Liver (tissue), 9 donors: Measurements from ENCODE around the gene DTNA. TPM values are rescaled to one million over a fixed set of nuclear protein-coding genes. Genes with fewer than 3 reads are reported as not detected.

ENCODE experiments used
- DNase-seq: peaks from one replicate; pipeline ENCODE4 v3.0.0-alpha.2; 2017; ENCODE audit warnings: low spot score
- H3K27ac ChIP-seq, 2 donors: one replicate each; pipeline ENCODE4 v1.7.0; 2013; ENCODE audit warnings: inconsistent platforms in 2 of 2, low read length in 2 of 2, control low read depth in 1 of 2, low read depth in 1 of 2, mild to moderate bottlenecking in 1 of 2
- H3K27me3 ChIP-seq, 4 donors: one replicate each; pipeline versions ENCODE4 v1.6.1 to v1.7.0; 2013; ENCODE audit warnings: low read length in 3 of 4, inconsistent platforms in 1 of 4, mild to moderate bottlenecking in 1 of 4, moderate library complexity in 1 of 4; ENCODE audit not compliant: control insufficient read depth in 4 of 4, insufficient read depth in 4 of 4
- H3K36me3 ChIP-seq, 4 donors: one replicate each; pipeline versions ENCODE4 v1.6.1 to v1.7.0; 2013; ENCODE audit warnings: low read length in 3 of 4, mild to moderate bottlenecking in 3 of 4, low read depth in 1 of 4, moderate library complexity in 1 of 4; ENCODE audit not compliant: control insufficient read depth in 4 of 4, insufficient read depth in 3 of 4
- H3K4me1 ChIP-seq, 4 donors: one replicate each; pipeline versions ENCODE4 v1.6.1 to v1.7.0; 2013; ENCODE audit warnings: low read length in 3 of 4, mild to moderate bottlenecking in 3 of 4, moderate library complexity in 1 of 4; ENCODE audit not compliant: control insufficient read depth in 4 of 4, insufficient read depth in 4 of 4
- H3K4me3 ChIP-seq, 3 donors: one replicate each; pipeline versions ENCODE4 v1.6.1 to v1.7.0; 2013; ENCODE audit warnings: low read length in 3 of 3, control low read depth in 1 of 3, low read depth in 1 of 3, mild to moderate bottlenecking in 1 of 3
- H3K9ac ChIP-seq, 2 donors: one replicate each; pipeline ENCODE4 v1.7.0; 2013; ENCODE audit warnings: low read length in 2 of 2, mild to moderate bottlenecking in 2 of 2, moderate library complexity in 2 of 2, control low read depth in 1 of 2, low read depth in 1 of 2
- H3K9me3 ChIP-seq, 4 donors: one replicate each; pipeline versions ENCODE4 v1.6.1 to v1.7.0; 2013; ENCODE audit warnings: low read length in 3 of 4; ENCODE audit not compliant: control insufficient read depth in 4 of 4
- EGR1 ChIP-seq, 2 donors: IDR thresholded peaks; 2 replicates each; pipeline ENCODE4 v1.6.1; 2016 to 2018; ENCODE audit warnings: antibody characterized with exemption in 2 of 2, low read depth in 2 of 2
- FOXA1 ChIP-seq: IDR thresholded peaks from 2 replicates; pipeline ENCODE4 v1.6.1; 2016; ENCODE audit warnings: antibody characterized with exemption
- FOXA2 ChIP-seq: IDR thresholded peaks from 2 replicates; pipeline ENCODE4 v1.6.1; 2016; ENCODE audit warnings: antibody characterized with exemption
- GABPA ChIP-seq, 2 donors: IDR thresholded peaks in 1 of 2; conservative IDR thresholded peaks in 1 of 2; 2 replicates each; pipeline ENCODE4 v1.6.1; 2016; ENCODE audit warnings: antibody characterized with exemption in 2 of 2, mild to moderate bottlenecking in 1 of 2, moderate library complexity in 1 of 2
- HNF4A ChIP-seq, 2 donors: conservative IDR thresholded peaks; 2 replicates each; pipeline ENCODE4 v1.6.1; 2016; ENCODE audit warnings: antibody characterized with exemption in 2 of 2, mild to moderate bottlenecking in 2 of 2
- HNF4G ChIP-seq: IDR thresholded peaks from 2 replicates; pipeline ENCODE4 v1.6.1; 2016; ENCODE audit warnings: antibody characterized with exemption
- JUND ChIP-seq, 2 donors: IDR thresholded peaks; 2 replicates each; pipeline ENCODE4 v1.6.1; 2016; ENCODE audit warnings: antibody characterized with exemption in 2 of 2
- NR2F2 ChIP-seq: IDR thresholded peaks from 2 replicates; pipeline ENCODE4 v1.6.1; 2016; ENCODE audit warnings: antibody characterized with exemption
- RAD21 ChIP-seq, 2 donors: IDR thresholded peaks; 2 replicates each; pipeline ENCODE4 v1.6.1; 2016; ENCODE audit warnings: antibody characterized with exemption in 2 of 2, mild to moderate bottlenecking in 2 of 2
- RXRA ChIP-seq, 2 donors: IDR thresholded peaks; 2 replicates each; pipeline ENCODE4 v1.6.1; 2017 to 2018; ENCODE audit warnings: antibody characterized with exemption in 2 of 2, mild to moderate bottlenecking in 1 of 2
- TAF1 ChIP-seq: conservative IDR thresholded peaks from 2 replicates; pipeline ENCODE4 v1.6.1; 2016; ENCODE audit warnings: antibody characterized with exemption, mild to moderate bottlenecking
- YY1 ChIP-seq: IDR thresholded peaks from 2 replicates; pipeline ENCODE4 v1.6.1; 2016; ENCODE audit warnings: antibody characterized with exemption, mild to moderate bottlenecking
- WGBS: extraction: QIAGEN DNeasy Blood & Tissue Kit; methylation state at CpG from one replicate; pipeline ENCODE4 v1.1.7; 2013; 5-methylcytosine and 5-hydroxymethylcytosine counted together
- polyA plus RNA-seq, 2 donors: library from polyadenylated mRNA; stranded (reverse) in 1 of 2; unstranded in 1 of 2; fragments of 200-250 nt in 1 of 2; fragments of >200 nt in 1 of 2; fragmentation: Nextera tagmentation in 1 of 2; extraction: Ambion mirVana in 1 of 2; gene quantifications; one replicate each; pipeline versions ENCODE4 v1.2.1 to v1.2.3, GENCODE V29; 2013 to 2015
- total RNA-seq, 2 donors: library from RNA; depleted of rRNA; stranded (reverse); fragments of >200 nt; gene quantifications; one replicate each; pipeline ENCODE4 v1.2.3, GENCODE V29; 2014
- TF ChIP-seq, protein P1 (sequence below): IDR thresholded peaks from 2 replicates; pipeline ENCODE4 v1.6.1; 2016; ENCODE audit warnings: antibody characterized with exemption
- TF ChIP-seq, protein P2 (sequence below): IDR thresholded peaks from 2 replicates; pipeline ENCODE4 v1.6.1; 2016; ENCODE audit warnings: antibody characterized with exemption
- TF ChIP-seq, protein P3 (sequence below): IDR thresholded peaks from 2 replicates; pipeline ENCODE4 v1.6.1; 2016; ENCODE audit warnings: antibody characterized with exemption, mild to moderate bottlenecking
- TF ChIP-seq, protein P4 (sequence below): IDR thresholded peaks from 2 replicates; pipeline ENCODE4 v1.6.1; 2016; ENCODE audit warnings: antibody characterized with exemption
- donor health status: healthy.
- donor health status: healthy.
- donor health status: healthy.
- donor health status: healthy.
- donor health status: healthy.

The DTNA gene
- total and polyA plus RNA-seq, 4 donors, result 0.33 to 3.2 (median 1.4) TPM

DNA sequence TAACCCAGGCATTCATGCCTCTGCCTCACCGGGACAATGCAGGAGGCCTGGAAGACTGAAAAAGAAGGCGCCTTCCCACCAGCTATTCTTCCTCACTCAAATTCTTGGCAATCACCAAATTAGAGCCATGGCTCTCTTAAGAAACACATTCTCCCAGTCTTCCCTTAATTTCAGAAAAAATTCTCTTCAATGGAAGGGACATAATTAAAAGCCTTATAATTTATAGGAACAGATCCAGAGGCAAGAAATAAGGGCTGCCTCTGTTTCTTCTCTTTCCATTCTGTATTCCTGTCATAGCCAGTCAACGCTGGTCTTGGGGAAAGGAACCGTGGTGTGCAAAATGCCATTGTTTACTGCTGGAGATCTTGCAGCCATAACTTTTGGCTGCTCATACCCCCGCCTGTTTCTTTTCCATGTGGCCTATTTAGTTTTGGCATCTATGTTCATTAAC is 32.8 kb downstream of the DTNA start:
- H3K4me1 ChIP-seq, result no peaks in the 10 kb centered on the region
- no peak overlapping the region for H3K4me3 ChIP-seq
- H3K9me3 ChIP-seq, result no peaks in the 10 kb centered on the region
- no peak overlapping the region for H3K9ac ChIP-seq
- no peak for DNase-seq
- TF ChIP-seq RXRA (IDR thresholded peaks at IDR 0.05), result no peak
- TF ChIP-seq TAF1, result no peak
- TF ChIP-seq, protein P1, sequence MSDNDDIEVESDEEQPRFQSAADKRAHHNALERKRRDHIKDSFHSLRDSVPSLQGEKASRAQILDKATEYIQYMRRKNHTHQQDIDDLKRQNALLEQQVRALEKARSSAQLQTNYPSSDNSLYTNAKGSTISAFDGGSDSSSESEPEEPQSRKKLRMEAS, result no peak
- no peak for TF ChIP-seq JUND (IDR thresholded peaks at IDR 0.05)
- no peak for TF ChIP-seq YY1
- TF ChIP-seq HNF4A (conservative IDR thresholded peaks at IDR 0.05), result no peak
- no peak for TF ChIP-seq GABPA (IDR thresholded peaks at IDR 0.05 in 1 of 2, conservative IDR thresholded peaks at IDR 0.05 in 1 of 2)
- no peak for TF ChIP-seq FOXA1
- TF ChIP-seq, protein P2, sequence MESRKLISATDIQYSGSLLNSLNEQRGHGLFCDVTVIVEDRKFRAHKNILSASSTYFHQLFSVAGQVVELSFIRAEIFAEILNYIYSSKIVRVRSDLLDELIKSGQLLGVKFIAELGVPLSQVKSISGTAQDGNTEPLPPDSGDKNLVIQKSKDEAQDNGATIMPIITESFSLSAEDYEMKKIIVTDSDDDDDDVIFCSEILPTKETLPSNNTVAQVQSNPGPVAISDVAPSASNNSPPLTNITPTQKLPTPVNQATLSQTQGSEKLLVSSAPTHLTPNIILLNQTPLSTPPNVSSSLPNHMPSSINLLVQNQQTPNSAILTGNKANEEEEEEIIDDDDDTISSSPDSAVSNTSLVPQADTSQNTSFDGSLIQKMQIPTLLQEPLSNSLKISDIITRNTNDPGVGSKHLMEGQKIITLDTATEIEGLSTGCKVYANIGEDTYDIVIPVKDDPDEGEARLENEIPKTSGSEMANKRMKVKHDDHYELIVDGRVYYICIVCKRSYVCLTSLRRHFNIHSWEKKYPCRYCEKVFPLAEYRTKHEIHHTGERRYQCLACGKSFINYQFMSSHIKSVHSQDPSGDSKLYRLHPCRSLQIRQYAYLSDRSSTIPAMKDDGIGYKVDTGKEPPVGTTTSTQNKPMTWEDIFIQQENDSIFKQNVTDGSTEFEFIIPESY, result no peak
- TF ChIP-seq, protein P3, sequence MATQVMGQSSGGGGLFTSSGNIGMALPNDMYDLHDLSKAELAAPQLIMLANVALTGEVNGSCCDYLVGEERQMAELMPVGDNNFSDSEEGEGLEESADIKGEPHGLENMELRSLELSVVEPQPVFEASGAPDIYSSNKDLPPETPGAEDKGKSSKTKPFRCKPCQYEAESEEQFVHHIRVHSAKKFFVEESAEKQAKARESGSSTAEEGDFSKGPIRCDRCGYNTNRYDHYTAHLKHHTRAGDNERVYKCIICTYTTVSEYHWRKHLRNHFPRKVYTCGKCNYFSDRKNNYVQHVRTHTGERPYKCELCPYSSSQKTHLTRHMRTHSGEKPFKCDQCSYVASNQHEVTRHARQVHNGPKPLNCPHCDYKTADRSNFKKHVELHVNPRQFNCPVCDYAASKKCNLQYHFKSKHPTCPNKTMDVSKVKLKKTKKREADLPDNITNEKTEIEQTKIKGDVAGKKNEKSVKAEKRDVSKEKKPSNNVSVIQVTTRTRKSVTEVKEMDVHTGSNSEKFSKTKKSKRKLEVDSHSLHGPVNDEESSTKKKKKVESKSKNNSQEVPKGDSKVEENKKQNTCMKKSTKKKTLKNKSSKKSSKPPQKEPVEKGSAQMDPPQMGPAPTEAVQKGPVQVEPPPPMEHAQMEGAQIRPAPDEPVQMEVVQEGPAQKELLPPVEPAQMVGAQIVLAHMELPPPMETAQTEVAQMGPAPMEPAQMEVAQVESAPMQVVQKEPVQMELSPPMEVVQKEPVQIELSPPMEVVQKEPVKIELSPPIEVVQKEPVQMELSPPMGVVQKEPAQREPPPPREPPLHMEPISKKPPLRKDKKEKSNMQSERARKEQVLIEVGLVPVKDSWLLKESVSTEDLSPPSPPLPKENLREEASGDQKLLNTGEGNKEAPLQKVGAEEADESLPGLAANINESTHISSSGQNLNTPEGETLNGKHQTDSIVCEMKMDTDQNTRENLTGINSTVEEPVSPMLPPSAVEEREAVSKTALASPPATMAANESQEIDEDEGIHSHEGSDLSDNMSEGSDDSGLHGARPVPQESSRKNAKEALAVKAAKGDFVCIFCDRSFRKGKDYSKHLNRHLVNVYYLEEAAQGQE, result no peak
- no peak for TF ChIP-seq NR2F2
- WGBS, result 85% methylated on average over 5 of the region's 5 CpGs
- no peaks in the 10 kb centered on the region for H3K36me3 ChIP-seq
- no peak overlapping the region for H3K27ac ChIP-seq
- H3K27me3 ChIP-seq, result no peaks in the 10 kb centered on the region

DNA sequence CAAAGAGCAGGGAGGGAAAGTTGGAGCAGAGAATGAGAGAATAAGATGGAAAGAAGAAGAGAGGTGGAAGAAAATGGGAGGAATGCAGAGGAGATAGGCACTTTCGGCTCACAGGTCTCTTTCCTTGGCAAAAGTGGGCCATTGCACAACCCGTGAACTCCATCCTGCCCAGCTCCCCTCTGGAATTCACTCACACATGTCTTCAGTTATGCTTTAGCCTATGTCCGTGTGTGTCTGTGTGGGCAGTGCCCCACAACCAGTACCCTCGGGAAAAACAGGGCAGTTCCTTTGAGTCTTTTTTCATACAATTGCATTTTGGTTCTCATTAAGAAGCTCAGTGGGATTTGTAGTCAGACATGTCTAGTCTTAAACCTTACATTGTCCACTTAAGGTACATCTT is 34.5 kb downstream of the DTNA start:
- H3K36me3 ChIP-seq, result no peaks in the 10 kb centered on the region
- H3K4me3 ChIP-seq, result no peak overlapping the region
- no peaks in the 10 kb centered on the region for H3K9me3 ChIP-seq
- no peaks in the 10 kb centered on the region for H3K27me3 ChIP-seq
- DNase-seq, result no peak
- TF ChIP-seq RXRA (IDR thresholded peaks at IDR 0.05) (no peak), YY1 (no peak)
- TF ChIP-seq, protein P1, result no peak
- TF ChIP-seq, protein P4, sequence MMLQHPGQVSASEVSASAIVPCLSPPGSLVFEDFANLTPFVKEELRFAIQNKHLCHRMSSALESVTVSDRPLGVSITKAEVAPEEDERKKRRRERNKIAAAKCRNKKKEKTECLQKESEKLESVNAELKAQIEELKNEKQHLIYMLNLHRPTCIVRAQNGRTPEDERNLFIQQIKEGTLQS, result no peak
- H3K9ac ChIP-seq, result no peak overlapping the region
- 92% methylated on average over 4 of the region's 4 CpGs for WGBS
- H3K27ac ChIP-seq, result no peak overlapping the region
- H3K4me1 ChIP-seq, result no peaks in the 10 kb centered on the region

DNA sequence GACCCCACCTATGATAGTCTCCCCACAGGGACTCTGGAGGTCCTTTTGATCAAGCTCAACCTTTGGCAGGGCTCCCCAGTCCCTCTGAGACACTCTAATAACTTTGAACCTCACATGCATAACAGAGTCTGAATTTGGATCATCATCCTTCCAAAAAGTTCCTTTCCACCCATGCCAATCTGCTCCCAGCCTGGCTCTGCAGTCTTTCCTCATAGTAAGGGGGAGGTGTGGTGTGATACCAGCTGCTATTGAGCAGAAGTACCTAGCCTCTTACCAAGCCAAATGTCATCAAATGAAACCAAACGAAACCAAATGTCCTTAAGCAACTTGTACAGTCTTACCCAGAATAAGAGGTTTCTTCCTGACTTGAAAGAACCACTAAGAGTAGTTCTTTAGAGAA is 36.5 kb downstream of the DTNA start:
- Histone ChIP-seq H3K4me1 (no peaks in the 10 kb centered on the region), H3K36me3 (no peaks in the 10 kb centered on the region), H3K9ac (no peak overlapping the region), H3K27me3 (no peaks in the 10 kb centered on the region), H3K27ac (no peak overlapping the region), H3K9me3 (no peaks in the 10 kb centered on the region), H3K4me3 (no peak overlapping the region)
- WGBS, result 86% methylated on average over 1 of the region's 1 CpG
- no peak for DNase-seq
- TF ChIP-seq TAF1 (no peak), HNF4G (no peak), FOXA2 (no peak), HNF4A (conservative IDR thresholded peaks at IDR 0.05) (no peak), GABPA (IDR thresholded peaks at IDR 0.05 in 1 of 2, conservative IDR thresholded peaks at IDR 0.05 in 1 of 2) (no peak), RXRA (IDR thresholded peaks at IDR 0.05) (no peak), JUND (IDR thresholded peaks at IDR 0.05) (no peak), RAD21 (IDR thresholded peaks at IDR 0.05) (no peak), EGR1 (IDR thresholded peaks at IDR 0.05; ENCODE audit: low read depth in 2 of 2) (no peak), YY1 (no peak), NR2F2 (no peak), FOXA1 (no peak)
- TF ChIP-seq, protein P1, result no peak
- TF ChIP-seq, protein P2, result no peak
- TF ChIP-seq, protein P4, result no peak
